NCI-H1105 treated with DMSO at 0.1 percent for 48 hours (cell line): ENCODE results near the gene SP8.
"Not testable (repeated sequence)": the region's sequence is repeated elsewhere in the genome, so short reads cannot be mapped to it uniquely, and the experiment has no call there.

Source experiments
- DNase-seq: peaks from one replicate; lab custom pipeline; 2025; lab: John Stamatoyannopoulos, UW

Gene SP8

GRCh38 chr7:20786779-20787659 lies at the start of gene SP8:
SP8 (minus strand) TSS chr7:20786886; CDS start chr7:20786798, 88 bp downstream.
- DNase-seq, result peak; percentile 82

GRCh38 chr7:20836424-20836823 lies 49.7 kb upstream of the SP8 start:
- not testable (repeated sequence) for DNase-seq

GRCh38 chr7:20835111-20835750 lies 48.5 kb upstream of the SP8 start:
- no peak for DNase-seq

GRCh38 chr7:20834656-20835055 lies 48.0 kb upstream of the SP8 start:
- DNase-seq, result peak; percentile 5

- DNase-seq, result no peak
Measured at GRCh38 chr7:20831956-20832355, 45.3 kb upstream of the SP8 start.

- DNase-seq, result peak; percentile 13
Measured at GRCh38 chr7:20831451-20831850, 44.8 kb upstream of the SP8 start.

- peak; percentile 90 for DNase-seq
Measured at GRCh38 chr7:20828947-20829346, 42.3 kb upstream of the SP8 start.

- no peak for DNase-seq
Measured at GRCh38 chr7:20827172-20827571, 40.5 kb upstream of the SP8 start.

GRCh38 chr7:20826243-20826642 lies 39.6 kb upstream of the SP8 start:
- DNase-seq, result no peak

GRCh38 chr7:20825555-20825954 lies 38.9 kb upstream of the SP8 start:
- DNase-seq, result no peak

GRCh38 chr7:20821390-20821789 lies 34.7 kb upstream of the SP8 start:
- DNase-seq, result not testable (repeated sequence)

GRCh38 chr7:20816372-20816959 lies 29.8 kb upstream of the SP8 start:
- DNase-seq, result no peak

GRCh38 chr7:20804345-20804744 lies 17.7 kb upstream of the SP8 start:
- no peak for DNase-seq

GRCh38 chr7:20799566-20800366 lies 13.1 kb upstream of the SP8 start:
- peak; percentile 14 for DNase-seq

- no peak for DNase-seq
Measured at GRCh38 chr7:20798694-20799121, 12.0 kb upstream of the SP8 start.

- peak; percentile 66 for DNase-seq
Measured at GRCh38 chr7:20798081-20798693, 11.5 kb upstream of the SP8 start.

- peak; percentile 66 for DNase-seq
Measured at GRCh38 chr7:20797462-20798080, 10.9 kb upstream of the SP8 start.

GRCh38 chr7:20797042-20797461 lies 10.4 kb upstream of the SP8 start:
- DNase-seq, result no peak

- no peak for DNase-seq
Measured at GRCh38 chr7:20796500-20796899, 9.8 kb upstream of the SP8 start.

- DNase-seq, result no peak
Measured at GRCh38 chr7:20795881-20796280, 9.2 kb upstream of the SP8 start.

- DNase-seq, result no peak
Measured at GRCh38 chr7:20795361-20795760, 8.7 kb upstream of the SP8 start.
